ENCODE data around the gene ZNF266. TPM values are rescaled to one million over a fixed set of nuclear protein-coding genes. Genes with fewer than 3 reads are reported as not detected.

Gene ZNF266
- 15.5 and 15.9 TPM in 2 replicates for polyA plus RNA-seq (2013)

DNA sequence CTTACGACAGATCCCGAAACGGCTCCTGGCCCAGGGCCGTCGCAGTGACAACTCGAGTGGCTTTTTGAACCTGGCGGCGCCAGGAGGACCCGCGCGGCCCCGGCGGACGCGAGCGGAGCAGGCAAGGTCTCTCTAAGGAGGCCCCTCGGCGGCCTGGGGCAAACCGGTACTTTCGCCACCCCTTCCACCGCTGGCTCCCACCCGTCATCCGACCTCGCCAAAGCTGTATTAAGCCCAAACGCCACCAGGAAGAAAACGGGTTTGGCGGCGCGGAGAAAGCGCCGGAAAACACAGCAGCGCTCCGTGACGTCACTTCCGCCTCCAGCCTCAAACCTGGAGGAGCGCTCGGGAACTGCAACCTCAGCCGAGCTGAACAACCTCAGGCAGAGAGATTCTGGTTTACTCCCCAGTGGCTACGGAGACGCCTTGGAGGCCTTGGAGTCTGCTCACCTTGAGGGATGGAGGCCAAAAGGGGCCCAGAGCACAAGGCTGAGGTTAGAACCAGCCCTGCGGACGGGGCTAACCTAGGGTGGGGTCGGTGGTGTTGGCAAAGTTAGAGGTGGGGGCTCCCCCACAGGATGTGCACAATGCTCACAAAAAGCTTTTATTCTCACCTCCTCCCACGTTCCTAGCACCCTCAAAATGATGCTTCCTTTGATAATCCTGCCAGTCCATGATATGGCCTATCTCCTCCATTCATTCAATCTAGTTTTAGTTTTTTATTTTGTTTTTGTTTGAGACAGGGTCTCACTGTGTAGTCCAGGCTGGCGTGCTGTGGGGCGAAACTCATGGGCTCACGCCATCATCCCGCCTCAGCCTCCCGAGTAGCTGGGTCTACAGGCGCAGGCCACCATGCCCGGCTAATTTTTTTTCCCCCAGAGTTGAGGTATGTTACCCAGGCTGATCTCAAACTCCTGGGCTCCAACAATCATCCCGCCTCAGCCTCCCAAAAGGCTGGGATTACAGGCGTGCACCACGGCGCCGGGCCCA, at the start of gene ZNF266:
Gene ZNF266, minus strand, starts transcription at position 295 of the 990 bp plus-strand sequence. CDS start 15,484 bp downstream, outside the sequence.
- H3K36me3 ChIP-seq (ENCODE audit: control insufficient read depth in 1 of 2, insufficient read depth in 2 of 2, low read length in 2 of 2), result peaks cover 0 to 16% of the 10 kb centered on the region in 2 experiments
- peak; percentile 91 to 96 for DNase-seq
- H3K4ac ChIP-seq (ENCODE audit: low read depth, low read length), result peak within 1 kb of the TSS; percentile 4
- H3K23ac ChIP-seq (ENCODE audit: low read length), result no peak within 1 kb of the TSS
- peak within 1 kb of the TSS; percentile 77 for H2AFZ ChIP-seq (ENCODE audit: insufficient read depth, low read length, poor library complexity)
- H3K9me3 ChIP-seq (ENCODE audit: insufficient read depth, low read depth, low read length), result no peaks in the 10 kb centered on the region
- no peak within 1 kb of the TSS for H2AK5ac ChIP-seq (ENCODE audit: low read length)
- peak within 1 kb of the TSS; percentile 86 for H3K9ac ChIP-seq (ENCODE audit: low read length)
- H3K4me2 ChIP-seq (ENCODE audit: low read length), result peak within 1 kb of the TSS; percentile 52
- no peaks in the 10 kb centered on the region for H3K79me2 ChIP-seq (ENCODE audit: control insufficient read depth, insufficient read depth, low read length, poor library complexity)
- H4K91ac ChIP-seq (ENCODE audit: low read depth, low read length), result peak within 1 kb of the TSS; percentile 53
- no peaks in the 10 kb centered on the region for H3K4me1 ChIP-seq (ENCODE audit: control insufficient read depth in 1 of 2, insufficient read depth in 2 of 2, low read length in 2 of 2)
- H2BK120ac ChIP-seq (ENCODE audit: insufficient read depth, low read length, poor library complexity), result peak within 1 kb of the TSS; percentile 62
- H3K14ac ChIP-seq (ENCODE audit: low read length), result peak within 1 kb of the TSS; percentile 76
- H3K79me1 ChIP-seq (ENCODE audit: low read length), result peaks cover 6% of the 10 kb centered on the region
- H4K8ac ChIP-seq (ENCODE audit: low read depth, low read length), result peak within 1 kb of the TSS; percentile 63
- peak within 1 kb of the TSS; percentile 28 for H3K18ac ChIP-seq (ENCODE audit: low read length)
- no peak within 1 kb of the TSS for H2BK12ac ChIP-seq (ENCODE audit: low read length)
- peak within 1 kb of the TSS; percentile 74 for H3K4me3 ChIP-seq (ENCODE audit: low read depth, low read length)
- WGBS (ENCODE audit: extremely low coverage, insufficient coverage, insufficient read length), result no CpG with 5 or more reads among the region's 56 CpGs
- no peaks in the 10 kb centered on the region for H3K27me3 ChIP-seq (ENCODE audit: insufficient read depth, low read length)
- H4K12ac ChIP-seq (ENCODE audit: low read depth, low read length), result peak within 1 kb of the TSS; percentile 10
- H2BK5ac ChIP-seq (ENCODE audit: low read depth, low read length, poor library complexity), result peak within 1 kb of the TSS; percentile 8
- H3K27ac ChIP-seq (ENCODE audit: low read depth, low read length), result peak within 1 kb of the TSS; percentile 1

DNA sequence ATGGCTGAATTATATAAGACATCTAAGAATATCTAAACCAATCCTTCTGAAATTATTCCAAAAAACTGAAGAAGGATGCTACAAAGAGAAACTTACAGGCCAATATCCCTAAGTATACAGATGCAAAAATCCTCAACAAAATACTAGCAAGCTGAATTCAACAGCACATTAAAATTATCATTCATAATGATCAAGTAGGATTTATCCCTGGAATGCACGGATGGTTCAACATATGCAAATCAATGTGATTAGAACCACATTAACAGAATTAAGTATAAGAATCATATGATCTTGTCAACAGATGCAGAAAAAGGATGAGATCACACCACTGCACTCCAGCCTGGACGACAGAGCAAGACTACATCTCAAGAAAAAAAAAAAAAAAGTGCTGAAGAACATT, 49.8 kb upstream of the ZNF266 start:
- WGBS (ENCODE audit: extremely low coverage, insufficient coverage, insufficient read length), result no CpG with 5 or more reads among the region's 2 CpGs
- H3K4me2 ChIP-seq (ENCODE audit: low read length), result no peak overlapping the region

DNA sequence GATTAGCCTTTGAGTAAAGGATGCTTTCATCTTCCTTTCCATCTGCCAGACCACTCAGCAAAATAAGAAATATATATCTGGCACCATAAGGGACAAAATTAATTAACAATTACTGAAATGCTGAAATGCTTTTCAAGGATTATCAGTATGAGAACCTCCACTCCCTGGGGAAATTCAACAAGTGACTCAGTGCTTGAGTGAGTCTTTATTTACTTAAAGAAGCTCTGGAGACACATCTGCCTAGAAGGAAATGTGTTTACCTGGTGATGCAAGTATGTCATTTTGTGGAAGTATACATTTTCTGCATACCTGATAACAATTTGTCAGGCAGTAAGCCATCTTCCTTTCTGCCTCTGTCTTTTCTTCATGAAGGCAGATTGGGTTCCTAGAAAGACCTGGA, 39.6 kb upstream of the ZNF266 start:
- DNase-seq, result no peak
- Histone ChIP-seq H2BK5ac (ENCODE audit: low read depth, low read length, poor library complexity) (no peak overlapping the region), H2AFZ (ENCODE audit: insufficient read depth, low read length, poor library complexity) (no peak overlapping the region), H3K27ac (ENCODE audit: low read depth, low read length) (no peak overlapping the region), H4K12ac (ENCODE audit: low read depth, low read length) (no peak overlapping the region), H2BK12ac (ENCODE audit: low read length) (no peak overlapping the region), H4K8ac (ENCODE audit: low read depth, low read length) (no peak overlapping the region), H3K4me1 (ENCODE audit: control insufficient read depth in 1 of 2, insufficient read depth in 2 of 2, low read length in 2 of 2) (no peaks in the 10 kb centered on the region), H3K79me1 (ENCODE audit: low read length) (no peaks in the 10 kb centered on the region), H3K9me3 (ENCODE audit: insufficient read depth, low read depth, low read length) (peaks cover 8% of the 10 kb centered on the region), H3K9ac (ENCODE audit: low read length) (no peak overlapping the region), H3K79me2 (ENCODE audit: control insufficient read depth, insufficient read depth, low read length, poor library complexity) (no peaks in the 10 kb centered on the region), H3K23ac (ENCODE audit: low read length) (no peak overlapping the region), H2AK5ac (ENCODE audit: low read length) (no peak overlapping the region), H3K4ac (ENCODE audit: low read depth, low read length) (no peak overlapping the region), H3K18ac (ENCODE audit: low read length) (no peak overlapping the region), H3K27me3 (ENCODE audit: insufficient read depth, low read length) (no peaks in the 10 kb centered on the region), H3K14ac (ENCODE audit: low read length) (no peak overlapping the region), H3K4me2 (ENCODE audit: low read length) (no peak overlapping the region), H2BK120ac (ENCODE audit: insufficient read depth, low read length, poor library complexity) (no peak overlapping the region), H4K91ac (ENCODE audit: low read depth, low read length) (no peak overlapping the region), H3K36me3 (ENCODE audit: control insufficient read depth in 1 of 2, insufficient read depth in 2 of 2, low read length in 2 of 2) (no peaks in the 10 kb centered on the region), H3K4me3 (ENCODE audit: low read depth, low read length) (no peak overlapping the region)

More for the DNA sequence above, 49.8 kb upstream of the ZNF266 start:
- H3K36me3 ChIP-seq (ENCODE audit: control insufficient read depth in 1 of 2, insufficient read depth in 2 of 2, low read length in 2 of 2), result no peaks in the 10 kb centered on the region
- H3K4me3 ChIP-seq (ENCODE audit: low read depth, low read length), result no peak overlapping the region
- no peak overlapping the region for H2BK12ac ChIP-seq (ENCODE audit: low read length)
- no peak overlapping the region for H3K4ac ChIP-seq (ENCODE audit: low read depth, low read length)
- H3K9me3 ChIP-seq (ENCODE audit: insufficient read depth, low read depth, low read length), result peaks cover 15% of the 10 kb centered on the region
- H3K23ac ChIP-seq (ENCODE audit: low read length), result no peak overlapping the region
- no peak overlapping the region for H4K91ac ChIP-seq (ENCODE audit: low read depth, low read length)
- H2BK120ac ChIP-seq (ENCODE audit: insufficient read depth, low read length, poor library complexity), result no peak overlapping the region
- no peak overlapping the region for H3K18ac ChIP-seq (ENCODE audit: low read length)
- H3K27ac ChIP-seq (ENCODE audit: low read depth, low read length), result no peak overlapping the region
- no peak overlapping the region for H2AK5ac ChIP-seq (ENCODE audit: low read length)
- H2AFZ ChIP-seq (ENCODE audit: insufficient read depth, low read length, poor library complexity), result no peak overlapping the region
- H2BK5ac ChIP-seq (ENCODE audit: low read depth, low read length, poor library complexity), result no peak overlapping the region
- H3K79me1 ChIP-seq (ENCODE audit: low read length), result no peaks in the 10 kb centered on the region
- H4K12ac ChIP-seq (ENCODE audit: low read depth, low read length), result no peak overlapping the region
- DNase-seq, result no peak
- H3K27me3 ChIP-seq (ENCODE audit: insufficient read depth, low read length), result peaks cover 3% of the 10 kb centered on the region
- H3K4me1 ChIP-seq (ENCODE audit: control insufficient read depth in 1 of 2, insufficient read depth in 2 of 2, low read length in 2 of 2), result no peaks in the 10 kb centered on the region
- no peak overlapping the region for H3K9ac ChIP-seq (ENCODE audit: low read length)
- no peak overlapping the region for H4K8ac ChIP-seq (ENCODE audit: low read depth, low read length)
- no peak overlapping the region for H3K14ac ChIP-seq (ENCODE audit: low read length)
- H3K79me2 ChIP-seq (ENCODE audit: control insufficient read depth, insufficient read depth, low read length, poor library complexity), result no peaks in the 10 kb centered on the region

DNA sequence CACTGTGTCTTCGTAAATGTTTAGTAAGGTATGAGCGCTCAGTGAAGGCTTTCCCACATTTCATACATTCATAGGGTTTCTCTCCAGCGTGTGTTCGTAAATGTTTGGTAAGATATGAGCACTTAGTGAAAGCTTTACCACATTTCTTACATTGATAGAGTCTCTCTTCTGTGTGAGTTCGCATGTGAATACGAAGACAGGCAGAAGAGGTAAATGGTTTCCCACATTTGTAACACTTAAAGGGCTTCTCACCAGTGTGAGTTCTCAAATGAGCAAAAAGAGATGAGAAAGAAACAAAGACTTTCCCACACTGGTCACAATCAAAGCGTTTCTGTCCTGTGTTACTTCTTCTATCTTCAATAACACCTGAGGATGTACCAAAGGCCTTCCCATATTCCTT, 31.8 kb upstream of the ZNF266 start:
- DNase-seq, result no peak
- H3K4me3 ChIP-seq (ENCODE audit: low read depth, low read length), result no peak overlapping the region
- no peaks in the 10 kb centered on the region for H3K4me1 ChIP-seq (ENCODE audit: control insufficient read depth in 1 of 2, insufficient read depth in 2 of 2, low read length in 2 of 2)
- H2BK12ac ChIP-seq (ENCODE audit: low read length), result no peak overlapping the region
- H3K14ac ChIP-seq (ENCODE audit: low read length), result no peak overlapping the region
- H3K9ac ChIP-seq (ENCODE audit: low read length), result no peak overlapping the region
- H3K4ac ChIP-seq (ENCODE audit: low read depth, low read length), result no peak overlapping the region
- no peaks in the 10 kb centered on the region for H3K36me3 ChIP-seq (ENCODE audit: control insufficient read depth in 1 of 2, insufficient read depth in 2 of 2, low read length in 2 of 2)
- no peaks in the 10 kb centered on the region for H3K79me2 ChIP-seq (ENCODE audit: control insufficient read depth, insufficient read depth, low read length, poor library complexity)
- no peak overlapping the region for H3K4me2 ChIP-seq (ENCODE audit: low read length)
- no peak overlapping the region for H3K23ac ChIP-seq (ENCODE audit: low read length)
- H2AK5ac ChIP-seq (ENCODE audit: low read length), result no peak overlapping the region
- no peak overlapping the region for H2BK5ac ChIP-seq (ENCODE audit: low read depth, low read length, poor library complexity)
- no peak overlapping the region for H2AFZ ChIP-seq (ENCODE audit: insufficient read depth, low read length, poor library complexity)
- H4K91ac ChIP-seq (ENCODE audit: low read depth, low read length), result no peak overlapping the region
- no peaks in the 10 kb centered on the region for H3K27me3 ChIP-seq (ENCODE audit: insufficient read depth, low read length)
- WGBS (ENCODE audit: extremely low coverage, insufficient coverage, insufficient read length), result no CpG with 5 or more reads among the region's 7 CpGs
- H3K9me3 ChIP-seq (ENCODE audit: insufficient read depth, low read depth, low read length), result peaks cover 14% of the 10 kb centered on the region
- H4K12ac ChIP-seq (ENCODE audit: low read depth, low read length), result no peak overlapping the region
- H4K8ac ChIP-seq (ENCODE audit: low read depth, low read length), result no peak overlapping the region
- H3K27ac ChIP-seq (ENCODE audit: low read depth, low read length), result no peak overlapping the region
- H2BK120ac ChIP-seq (ENCODE audit: insufficient read depth, low read length, poor library complexity), result no peak overlapping the region
- no peaks in the 10 kb centered on the region for H3K79me1 ChIP-seq (ENCODE audit: low read length)
- no peak overlapping the region for H3K18ac ChIP-seq (ENCODE audit: low read length)

All from trophoblast cell (in vitro differentiated cells and primary cell).